CD4-positive, alpha-beta T cell treated with Interleukin-2 at 100 ng/mL for 4 hours (primary cell): Measurements from ENCODE around the gene XAGE5.
"Not testable (repeated sequence)": the region's sequence is repeated elsewhere in the genome, so short reads cannot be mapped to it uniquely, and the experiment has no call there.

Experiments used
- DNase-seq: peaks from one replicate; pipeline ENCODE4 v3.0.0-alpha.2; 2020; ENCODE audit warnings: low spot score

Gene XAGE5, protein sequence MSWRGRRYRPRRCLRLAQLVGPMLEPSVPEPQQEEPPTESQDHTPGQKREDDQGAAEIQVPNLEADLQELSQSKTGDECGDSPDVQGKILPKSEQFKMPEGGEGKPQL

DNA sequence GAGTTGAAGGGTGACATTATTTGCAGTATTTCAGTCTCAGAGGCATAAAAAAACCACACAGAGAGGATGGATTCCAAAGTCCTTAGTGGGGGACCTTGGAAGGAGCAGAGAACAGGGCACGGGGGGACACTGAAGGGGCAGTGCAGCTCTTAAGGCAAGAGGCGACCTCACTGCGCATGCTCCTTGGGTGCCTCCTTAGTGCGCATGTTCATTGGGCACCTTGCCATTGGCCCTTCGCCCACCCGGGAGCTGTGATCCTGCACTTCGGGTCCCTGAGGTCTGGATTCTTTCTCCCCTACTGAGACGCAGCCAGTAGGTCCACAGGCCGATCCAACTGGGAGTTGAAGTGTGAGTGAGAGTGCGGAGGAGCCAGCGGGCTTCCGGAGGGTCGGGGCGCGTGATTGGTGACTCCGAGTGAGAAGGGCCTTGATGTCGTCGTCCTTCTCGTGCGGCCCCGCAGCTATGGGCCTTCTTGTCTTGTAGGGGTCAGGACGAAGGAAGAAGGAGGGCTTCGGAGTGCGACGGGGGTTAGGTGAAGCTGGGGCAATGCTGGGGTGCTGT lies at the start of gene XAGE5:
TSS of gene XAGE5 (plus strand) at position 223 of the 561 bp plus-strand sequence. CDS start 1,280 bp downstream, outside the sequence.
- DNase-seq: no peak

- DNase-seq: not testable (repeated sequence)
These were observed 45.1 kb upstream of the XAGE5 start for GRCh38 chrX:52765983-52766382.

DNA sequence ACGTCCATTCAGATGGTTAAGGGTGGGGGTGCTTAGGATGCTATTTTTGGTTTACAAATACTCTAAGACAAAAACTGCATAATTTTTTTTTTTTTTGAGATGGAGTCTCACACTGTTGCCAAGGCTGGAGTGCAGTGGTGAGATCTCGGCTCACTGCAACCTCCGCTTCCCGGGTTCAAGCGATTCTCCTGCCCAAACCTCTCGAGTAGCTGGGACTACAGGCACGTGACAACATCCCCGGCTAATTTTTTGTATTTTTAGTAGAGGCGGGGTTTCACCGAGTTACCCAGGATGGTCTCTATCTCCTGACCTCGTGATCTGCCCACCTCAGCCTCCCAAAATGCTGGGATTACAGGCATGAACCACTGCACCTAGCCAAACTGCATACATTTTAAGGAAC lies 37.6 kb upstream of the XAGE5 start:
- DNase-seq: not testable (repeated sequence)

DNA sequence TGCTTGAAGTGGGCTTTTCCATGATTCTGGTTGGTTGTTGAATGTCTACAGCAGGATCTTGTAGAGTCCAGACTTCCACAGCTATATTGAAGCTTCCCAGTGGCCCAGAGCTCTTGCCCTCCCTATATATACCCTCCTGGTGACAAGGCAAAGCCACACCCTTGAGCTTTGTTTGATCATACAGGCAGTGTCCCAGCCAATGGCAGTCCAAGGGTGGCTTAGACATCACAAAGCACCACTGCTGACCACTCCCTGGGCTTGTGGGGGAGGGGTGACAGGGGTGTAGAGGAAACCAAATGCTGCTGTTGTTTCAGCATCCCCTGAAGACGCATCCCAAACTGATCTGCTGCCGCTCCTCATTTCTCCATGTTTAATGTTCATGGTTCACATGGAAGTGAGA lies 13.8 kb upstream of the XAGE5 start, which contains the start of gene SPANXN5:
TSS of gene SPANXN5 (minus strand) at position 101 of the 400 bp plus-strand sequence. CDS start at position 22, 79 bp downstream.
- DNase-seq: not testable (repeated sequence)

DNA sequence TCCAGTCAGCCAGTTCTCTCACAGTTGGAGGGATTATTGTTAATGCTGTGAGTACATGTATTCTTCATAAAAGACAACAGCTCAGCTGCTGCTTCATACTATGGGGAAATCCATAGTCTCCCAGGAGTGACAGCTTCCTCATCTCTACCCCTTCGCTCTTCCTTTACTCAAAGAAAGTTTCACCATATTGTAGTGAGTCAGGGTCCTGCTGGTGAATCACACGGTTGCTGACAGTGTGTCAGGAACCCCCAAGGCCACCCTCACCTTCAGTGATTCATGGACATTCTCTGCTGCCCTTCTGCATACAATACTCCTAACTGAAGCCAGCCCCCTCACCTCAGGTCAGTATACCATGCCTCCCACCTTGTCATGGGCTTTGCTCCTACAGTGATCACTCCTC lies 6.2 kb upstream of the XAGE5 start:
- not testable (repeated sequence) for DNase-seq

GRCh38 chrX:52819788-52820187 lies 8.7 kb downstream of the XAGE5 start:
- DNase-seq: no peak

DNA sequence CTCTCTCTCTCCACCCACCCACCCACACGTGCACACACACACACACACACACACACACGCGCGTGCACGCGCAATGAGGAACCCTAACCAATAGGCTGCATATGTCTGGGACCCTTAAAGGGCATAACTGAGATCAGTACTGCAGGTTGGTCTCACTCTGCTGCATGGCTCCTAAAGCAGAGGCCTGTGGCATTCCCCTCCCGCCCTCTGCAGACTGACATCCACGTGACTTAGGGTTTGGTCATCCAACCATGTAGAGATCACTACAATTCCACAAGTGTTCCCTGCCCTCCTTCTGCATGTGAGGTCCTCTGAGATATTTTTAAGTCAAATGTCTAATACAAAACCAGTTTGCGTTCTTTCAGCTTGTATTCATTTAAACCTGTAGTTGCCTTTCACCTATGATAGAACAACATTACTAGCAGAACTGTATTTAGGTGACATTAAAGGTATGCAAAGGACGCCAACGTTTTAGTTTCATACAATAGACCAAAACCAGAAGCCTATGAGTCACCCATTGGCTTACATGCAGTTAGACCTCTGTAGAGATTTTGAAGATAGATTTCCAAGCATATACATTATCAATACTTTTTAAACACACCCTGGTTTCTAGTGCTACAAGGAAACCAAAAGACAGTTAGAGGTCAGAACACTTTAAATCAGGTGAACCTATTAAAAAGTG lies 10.1 kb downstream of the XAGE5 start:
- no peak for DNase-seq

GRCh38 chrX:52824608-52825007 lies 13.5 kb downstream of the XAGE5 start:
- DNase-seq: no peak

GRCh38 chrX:52830551-52830950 lies 19.5 kb downstream of the XAGE5 start:
- DNase-seq: no peak

- no peak for DNase-seq
These were observed 28.1 kb downstream of the XAGE5 start for GRCh38 chrX:52839137-52839536.

- DNase-seq: not testable (repeated sequence)
These were observed 32.5 kb downstream of the XAGE5 start for GRCh38 chrX:52843619-52844018.

GRCh38 chrX:52852110-52852860 lies 41.2 kb downstream of the XAGE5 start:
- DNase-seq: no peak

GRCh38 chrX:52856991-52857525 lies 46.0 kb downstream of the XAGE5 start:
- not testable (repeated sequence) for DNase-seq

DNA sequence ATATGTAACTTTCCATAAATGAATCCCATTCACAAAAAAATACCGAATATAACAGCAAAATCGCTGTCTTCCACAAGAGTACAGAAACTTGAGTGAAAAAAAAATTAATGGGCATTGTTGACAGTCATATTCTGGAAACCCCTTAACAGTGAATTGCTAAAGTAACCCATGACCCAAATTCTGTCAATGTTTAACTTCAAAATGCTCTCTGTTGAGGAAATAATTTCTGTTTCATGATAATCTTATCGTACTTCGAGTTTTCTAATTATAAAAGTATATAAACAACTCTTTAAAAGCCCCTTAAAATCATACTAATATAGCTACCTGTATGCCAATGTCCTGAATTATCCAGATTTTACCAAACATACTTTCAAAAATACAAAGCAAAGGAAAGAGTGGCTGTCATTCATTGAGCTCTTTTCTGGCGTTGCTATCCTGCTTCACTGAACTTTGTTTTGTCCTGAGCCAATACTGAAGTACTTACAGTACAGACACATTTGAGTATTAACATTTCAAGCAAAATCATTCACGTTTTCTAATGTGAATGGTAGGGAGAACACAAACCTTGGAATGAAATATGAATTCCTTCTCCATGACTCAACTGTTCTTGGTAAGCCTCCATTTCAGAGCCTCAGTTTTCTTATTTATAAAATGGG lies 54.4 kb downstream of the XAGE5 start:
- no peak for DNase-seq
